Caco-2 (cell line): Measurements from ENCODE around the gene CSK. TPM values are rescaled to one million over a fixed set of nuclear protein-coding genes. Genes with fewer than 3 reads are reported as not detected.

ENCODE experiments used
- BruUV-seq: library from RNA; stranded (reverse); fragments of 400-500 nt; replicated peaks from 2 replicates; lab custom pipeline; 2021; lab: Mats Ljungman, UMichigan
- CTCF ChIA-PET: fragments of 300-600 bp; sonication (Branson Sonifier 250); formaldehyde crosslinking; loops from one replicate; lab custom pipeline; 2022; ENCODE audit warnings: antibody characterized with exemption; lab: Charles Lee
- POLR2A ChIA-PET: fragments of 300-600 bp; sonication (Branson Sonifier 250); formaldehyde crosslinking; loops from one replicate; lab custom pipeline; 2022; ENCODE audit warnings: antibody characterized with exemption; lab: Charles Lee
- DNase-seq, 2 experiments: peaks; one replicate each; pipeline versions ENCODE4 v3.0.0 to v3.0.0-alpha.2; 2020 to 2022
- H3K27me3 ChIP-seq: replicated peaks from 2 replicates; pipeline ENCODE4 v1.6.0; 2011; ENCODE audit warnings: low read length; ENCODE audit not compliant: control insufficient read depth, insufficient read depth
- H3K36me3 ChIP-seq: 2 replicates; pipeline ENCODE4 v1.5.1; 2011; ENCODE audit warnings: low read length; ENCODE audit not compliant: control insufficient read depth, insufficient read depth
- H3K4me1 ChIP-seq: fragments of 250-450 bp; sonication (Bioruptor Pico); 2 replicates; pipeline ENCODE4 v1.5.1; 2020; ENCODE audit warnings: mild to moderate bottlenecking
- H3K4me3 ChIP-seq: 2 replicates; pipeline ENCODE4 v1.5.1; 2011; ENCODE audit warnings: low read depth, mild to moderate bottlenecking, control low read depth, low read length
- H3K9me3 ChIP-seq: fragments of 250-450 bp; sonication (Bioruptor Pico); 2 replicates; pipeline ENCODE4 v1.5.1; 2020; ENCODE audit warnings: mild to moderate bottlenecking, moderate library complexity
- H3K27ac Mint-ChIP-seq: one replicate; pipeline ENCODE4 v1.8.0; 2022; ENCODE audit warnings: mixed read lengths; ENCODE audit not compliant: unreplicated experiment
- H3K27me3 Mint-ChIP-seq: one replicate; pipeline ENCODE4 v1.8.0; 2022; ENCODE audit warnings: mixed read lengths; ENCODE audit not compliant: insufficient read depth, unreplicated experiment
- H3K36me3 Mint-ChIP-seq: one replicate; pipeline ENCODE4 v1.8.0; 2022; ENCODE audit warnings: mild to moderate bottlenecking, mixed read lengths; ENCODE audit not compliant: insufficient read depth, unreplicated experiment
- H3K4me1 Mint-ChIP-seq: one replicate; pipeline ENCODE4 v1.8.0; 2022; ENCODE audit warnings: low read depth, mixed read lengths; ENCODE audit not compliant: unreplicated experiment
- H3K4me3 Mint-ChIP-seq: one replicate; pipeline ENCODE4 v1.8.0; 2022; ENCODE audit warnings: mild to moderate bottlenecking, moderate library complexity, mixed read lengths; ENCODE audit not compliant: unreplicated experiment
- H3K9me3 Mint-ChIP-seq: one replicate; pipeline ENCODE4 v1.8.0; 2022; ENCODE audit warnings: mixed read lengths; ENCODE audit not compliant: unreplicated experiment
- intact Hi-C: fragments of 100-400 bp; cut with micrococcal nuclease; formaldehyde crosslinking; loops from one replicate; pipeline ENCODE4 v1.10.0; 2022; ENCODE audit not compliant: unreplicated experiment
- total RNA-seq: library from RNA; stranded (reverse); gene quantifications from 2 replicates; pipeline ENCODE4 v1.2.3, GENCODE V29; 2022
- TF ChIP-seq, protein P1 (sequence below), 2 experiments: fragments of 200-600 bp in 1 of 2; IDR thresholded peaks; 1 replicate in 1 of 2; 2 replicates in 1 of 2; pipeline versions ENCODE4 v1.5.1 to v1.8.0; 2011 to 2022; ENCODE audit warnings: antibody characterized with exemption in 1 of 2, control low read depth in 1 of 2, inconsistent platforms in 1 of 2, low read depth in 1 of 2, low read length in 1 of 2, mild to moderate bottlenecking in 1 of 2, moderate library complexity in 1 of 2; ENCODE audit not compliant: insufficient read depth in 1 of 2, severe bottlenecking in 1 of 2, unreplicated experiment in 1 of 2

The CSK gene
- total RNA-seq, 1 experiment from 2014 or later = 62.7 TPM

GRCh38 chr15:74844319-74845207, 62.7 kb downstream of the CSK start:
- Mint-ChIP-seq H3K27me3 (no peaks in the 10 kb centered on the region), H3K4me3 (no peak overlapping the region), H3K9me3 (no peaks in the 10 kb centered on the region), H3K4me1 (peaks cover 6% of the 10 kb centered on the region), H3K27ac (peak overlapping the region; percentile 80), H3K36me3 (peaks cover 56% of the 10 kb centered on the region)
- H3K9me3 ChIP-seq = no peaks in the 10 kb centered on the region
- CTCF ChIA-PET = interaction anchor here (0.6 to 1.3 kb wide), 3 partner anchors 57 to 471 kb away, joined by 3 to 9 read pairs (median 8); no protein-coding TSS in a partner anchor
- H3K27me3 ChIP-seq = no peaks in the 10 kb centered on the region
- POLR2A ChIA-PET = no interaction called here
- no peaks in the 10 kb centered on the region; the same call in 1 of the 2 replicates for H3K36me3 ChIP-seq
- BruUV-seq = no TSS peak
- peaks cover 13% of the 10 kb centered on the region for H3K4me1 ChIP-seq
- TF ChIP-seq, protein P1, sequence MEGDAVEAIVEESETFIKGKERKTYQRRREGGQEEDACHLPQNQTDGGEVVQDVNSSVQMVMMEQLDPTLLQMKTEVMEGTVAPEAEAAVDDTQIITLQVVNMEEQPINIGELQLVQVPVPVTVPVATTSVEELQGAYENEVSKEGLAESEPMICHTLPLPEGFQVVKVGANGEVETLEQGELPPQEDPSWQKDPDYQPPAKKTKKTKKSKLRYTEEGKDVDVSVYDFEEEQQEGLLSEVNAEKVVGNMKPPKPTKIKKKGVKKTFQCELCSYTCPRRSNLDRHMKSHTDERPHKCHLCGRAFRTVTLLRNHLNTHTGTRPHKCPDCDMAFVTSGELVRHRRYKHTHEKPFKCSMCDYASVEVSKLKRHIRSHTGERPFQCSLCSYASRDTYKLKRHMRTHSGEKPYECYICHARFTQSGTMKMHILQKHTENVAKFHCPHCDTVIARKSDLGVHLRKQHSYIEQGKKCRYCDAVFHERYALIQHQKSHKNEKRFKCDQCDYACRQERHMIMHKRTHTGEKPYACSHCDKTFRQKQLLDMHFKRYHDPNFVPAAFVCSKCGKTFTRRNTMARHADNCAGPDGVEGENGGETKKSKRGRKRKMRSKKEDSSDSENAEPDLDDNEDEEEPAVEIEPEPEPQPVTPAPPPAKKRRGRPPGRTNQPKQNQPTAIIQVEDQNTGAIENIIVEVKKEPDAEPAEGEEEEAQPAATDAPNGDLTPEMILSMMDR (IDR thresholded peaks at IDR 0.05; ENCODE audit: insufficient read depth in 1 of 2, low read depth in 1 of 2, low read length in 1 of 2, severe bottlenecking in 1 of 2, unreplicated experiment in 1 of 2) = no peak
- DNase-seq = no peak
- intact Hi-C loops = loop anchor here (5.0 kb wide), 1 partner anchor 108 kb away; no protein-coding TSS in a partner anchor
- no peak overlapping the region for H3K4me3 ChIP-seq

GRCh38 chr15:74845208-74845568, 63.3 kb downstream of the CSK start:
- Mint-ChIP-seq H3K4me1 (peaks cover 6% of the 10 kb centered on the region), H3K9me3 (no peaks in the 10 kb centered on the region), H3K4me3 (no peak overlapping the region), H3K36me3 (peaks cover 56% of the 10 kb centered on the region), H3K27me3 (no peaks in the 10 kb centered on the region), H3K27ac (no peak overlapping the region)
- H3K36me3 ChIP-seq = no peaks in the 10 kb centered on the region; the same call in 1 of the 2 replicates
- BruUV-seq = no TSS peak
- intact Hi-C loops = no loop called here
- no peaks in the 10 kb centered on the region for H3K27me3 ChIP-seq
- TF ChIP-seq, protein P1 (IDR thresholded peaks at IDR 0.05; ENCODE audit: insufficient read depth in 1 of 2, low read depth in 1 of 2, low read length in 1 of 2, severe bottlenecking in 1 of 2, unreplicated experiment in 1 of 2) = no peak
- no peaks in the 10 kb centered on the region for H3K9me3 ChIP-seq
- no peak overlapping the region for H3K4me3 ChIP-seq
- peaks cover 13% of the 10 kb centered on the region for H3K4me1 ChIP-seq
- DNase-seq = no peak
- POLR2A ChIA-PET = no interaction called here
- CTCF ChIA-PET = interaction anchor here (1.3 kb wide), 1 partner anchor 56 kb away, joined by 9 read pairs; no protein-coding TSS in a partner anchor

GRCh38 chr15:74845581-74845980, 63.7 kb downstream of the CSK start:
- DNase-seq = no peak
- intact Hi-C loops = no loop called here

More at GRCh38 chr15:74845581-74845980, 63.7 kb downstream of the CSK start:
- H3K4me3 ChIP-seq = no peak overlapping the region
- TF ChIP-seq, protein P1 (IDR thresholded peaks at IDR 0.05; ENCODE audit: insufficient read depth in 1 of 2, low read depth in 1 of 2, low read length in 1 of 2, severe bottlenecking in 1 of 2, unreplicated experiment in 1 of 2) = no peak
- POLR2A ChIA-PET = interaction anchor here (0.7 kb wide), 1 partner anchor 24 kb away, joined by 5 read pairs; no protein-coding TSS in a partner anchor
- Mint-ChIP-seq H3K4me3 (no peak overlapping the region), H3K27me3 (no peaks in the 10 kb centered on the region), H3K9me3 (no peaks in the 10 kb centered on the region), H3K36me3 (peaks cover 56% of the 10 kb centered on the region), H3K4me1 (peaks cover 6% of the 10 kb centered on the region), H3K27ac (no peak overlapping the region)
- H3K27me3 ChIP-seq = no peaks in the 10 kb centered on the region
- no TSS peak for BruUV-seq
- CTCF ChIA-PET = no interaction called here
- no peaks in the 10 kb centered on the region for H3K9me3 ChIP-seq
- peaks cover 13% of the 10 kb centered on the region for H3K4me1 ChIP-seq
- H3K36me3 ChIP-seq = no peaks in the 10 kb centered on the region; the same call in 1 of the 2 replicates
